HG03558 (cell line): ENCODE results near the gene OR12D3.
"Not testable (repeated sequence)": the region's sequence is repeated elsewhere in the genome, so short reads cannot be mapped to it uniquely, and the experiment has no call there.

Source experiments
- ATAC-seq: cut with Tn5 transposase; IDR thresholded peaks from one replicate; pipeline ENCODE4 v1.9.1; 2021; ENCODE audit warnings: moderate number of reproducible peaks; ENCODE audit not compliant: unreplicated experiment; ENCODE audit errors: extremely low read depth

OR12D3 gene, protein sequence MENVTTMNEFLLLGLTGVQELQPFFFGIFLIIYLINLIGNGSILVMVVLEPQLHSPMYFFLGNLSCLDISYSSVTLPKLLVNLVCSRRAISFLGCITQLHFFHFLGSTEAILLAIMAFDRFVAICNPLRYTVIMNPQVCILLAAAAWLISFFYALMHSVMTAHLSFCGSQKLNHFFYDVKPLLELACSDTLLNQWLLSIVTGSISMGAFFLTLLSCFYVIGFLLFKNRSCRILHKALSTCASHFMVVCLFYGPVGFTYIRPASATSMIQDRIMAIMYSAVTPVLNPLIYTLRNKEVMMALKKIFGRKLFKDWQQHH

DNA sequence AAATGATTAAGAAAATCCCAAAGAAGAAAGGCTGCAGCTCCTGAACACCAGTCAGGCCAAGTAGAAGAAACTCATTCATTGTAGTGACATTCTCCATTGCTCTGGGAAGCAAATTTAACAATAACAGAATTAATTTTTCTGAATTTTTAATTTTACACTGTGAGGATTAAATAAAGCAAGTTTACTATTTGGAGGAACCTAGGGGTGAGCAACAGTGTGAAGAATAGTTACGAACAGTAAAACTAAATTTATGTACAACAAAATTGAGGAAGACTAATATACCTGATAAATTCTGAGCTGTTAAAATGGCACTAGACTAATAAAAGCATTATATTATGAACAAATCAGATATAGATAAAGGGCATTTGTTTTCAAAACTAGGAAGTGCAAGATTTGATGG lies at the start of gene OR12D3:
TSS of gene OR12D3 (minus strand) at position 101 of the 400 bp plus-strand sequence. CDS start at position 97, 4 bp downstream.
- ATAC-seq = no peak

DNA sequence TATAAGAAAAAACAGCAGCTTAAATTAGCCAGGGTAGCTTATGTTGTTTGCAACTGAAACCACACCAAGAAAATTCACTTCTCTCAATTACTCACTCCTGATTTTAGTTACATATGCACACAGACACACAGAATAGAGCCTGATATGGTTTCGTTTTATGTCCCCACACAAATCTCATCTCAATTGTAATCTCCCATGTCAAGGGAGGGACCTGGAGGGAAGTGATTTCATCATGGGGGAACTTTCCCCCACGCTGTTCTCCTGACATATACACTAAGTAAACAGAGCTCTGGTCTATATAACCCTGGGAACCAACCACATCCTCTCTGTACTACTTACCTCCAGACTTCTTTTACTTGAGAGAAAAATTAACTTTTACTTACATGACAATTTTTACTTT lies 49.5 kb upstream of the OR12D3 start:
- no peak for ATAC-seq

DNA sequence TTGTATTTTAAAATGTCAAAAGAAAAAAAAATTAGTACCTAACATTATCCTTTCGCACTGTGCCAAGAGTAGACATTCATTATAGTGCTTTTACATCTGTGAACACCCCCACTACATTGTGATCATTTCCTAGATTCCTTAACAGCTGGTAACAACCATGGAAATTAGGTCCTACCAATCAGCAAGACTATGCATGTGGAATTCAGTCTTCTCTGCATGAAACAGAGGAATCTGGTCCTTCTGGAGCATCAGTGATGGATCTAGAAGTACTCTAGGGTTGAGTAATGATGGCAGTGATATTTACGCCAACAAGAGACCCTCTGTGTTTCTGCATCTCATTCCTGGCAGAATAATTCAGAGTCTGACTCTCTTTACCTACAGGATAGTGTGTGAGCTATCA lies 49.1 kb upstream of the OR12D3 start:
- no peak for ATAC-seq

DNA sequence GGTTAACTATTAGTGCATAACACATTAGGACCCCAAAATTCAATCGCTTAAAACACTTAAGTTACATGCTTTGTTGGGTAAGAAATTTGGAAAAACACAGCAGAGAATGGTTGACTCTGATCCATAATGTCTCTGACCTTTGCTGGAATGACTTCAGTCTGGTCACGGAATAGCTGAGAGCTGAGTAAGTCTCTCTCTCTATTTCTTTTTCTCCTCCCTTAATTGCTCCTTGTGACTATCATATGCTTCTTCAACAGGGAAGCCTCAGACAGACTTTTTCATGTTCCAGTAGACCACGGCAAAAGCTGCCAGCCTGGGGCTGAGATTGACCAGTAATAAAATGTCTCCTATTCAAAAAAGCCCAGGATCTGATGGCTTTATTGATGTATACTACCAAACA lies 44.4 kb upstream of the OR12D3 start:
- no peak for ATAC-seq

DNA sequence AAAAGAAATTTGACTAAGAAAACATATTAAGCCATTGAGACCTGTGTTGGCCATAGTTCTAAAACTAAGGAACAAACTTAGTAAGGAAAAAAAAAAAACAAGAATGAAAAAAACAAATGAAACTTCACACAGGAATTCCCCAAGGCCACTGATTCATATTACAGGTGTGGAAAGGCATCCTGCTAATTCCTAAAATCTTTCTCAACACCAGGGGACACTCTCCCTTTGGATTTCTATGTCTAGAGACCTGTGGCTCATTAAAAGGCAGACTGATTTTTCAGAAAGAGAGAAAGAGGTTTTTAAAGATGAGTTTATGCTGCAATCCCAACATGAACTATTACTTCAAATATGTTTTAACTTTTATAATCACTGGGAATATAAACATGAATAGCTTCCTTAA lies 39.5 kb upstream of the OR12D3 start, which contains the start of gene OR12D1:
TSS of gene OR12D1 (plus strand) at position 341 of the 400 bp plus-strand sequence.
- no peak for ATAC-seq

DNA sequence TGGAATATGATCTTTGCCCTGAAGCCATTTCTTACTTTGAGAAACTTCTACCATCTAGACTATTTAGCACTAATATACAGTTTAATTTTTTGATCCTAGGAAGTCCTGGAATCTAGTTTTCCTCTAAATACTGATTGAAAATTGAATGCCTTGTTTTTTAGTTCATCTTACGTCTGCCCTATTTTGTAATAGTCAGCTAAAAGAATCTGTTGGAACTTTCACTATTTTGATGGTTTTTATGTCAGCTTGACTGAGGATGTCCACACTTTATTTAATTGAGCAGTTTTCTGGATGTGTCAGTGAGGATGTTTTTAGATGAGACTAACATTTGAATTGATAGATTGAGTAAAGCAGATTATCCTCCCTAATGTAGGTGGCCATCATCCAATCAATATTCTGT lies 28.7 kb upstream of the OR12D3 start:
- no peak for ATAC-seq

DNA sequence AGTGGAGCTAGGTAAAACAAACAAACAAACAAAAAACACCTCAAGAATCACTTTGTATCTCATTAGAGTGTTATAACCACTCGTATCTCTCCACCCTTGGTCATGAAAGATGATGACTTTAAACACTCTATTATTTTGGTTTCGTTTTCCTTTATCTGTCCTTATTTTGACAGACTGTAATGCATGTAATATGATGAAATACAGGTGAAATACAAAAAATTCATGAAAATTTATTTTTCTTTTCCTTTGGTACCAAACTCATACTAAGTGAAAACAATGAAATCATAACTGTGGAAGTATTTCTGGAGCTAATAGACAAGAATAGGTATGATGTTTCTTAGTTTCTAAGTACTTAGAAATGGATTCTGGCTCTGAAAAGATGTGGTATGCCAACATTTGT lies 24.4 kb upstream of the OR12D3 start:
- ATAC-seq = no peak

DNA sequence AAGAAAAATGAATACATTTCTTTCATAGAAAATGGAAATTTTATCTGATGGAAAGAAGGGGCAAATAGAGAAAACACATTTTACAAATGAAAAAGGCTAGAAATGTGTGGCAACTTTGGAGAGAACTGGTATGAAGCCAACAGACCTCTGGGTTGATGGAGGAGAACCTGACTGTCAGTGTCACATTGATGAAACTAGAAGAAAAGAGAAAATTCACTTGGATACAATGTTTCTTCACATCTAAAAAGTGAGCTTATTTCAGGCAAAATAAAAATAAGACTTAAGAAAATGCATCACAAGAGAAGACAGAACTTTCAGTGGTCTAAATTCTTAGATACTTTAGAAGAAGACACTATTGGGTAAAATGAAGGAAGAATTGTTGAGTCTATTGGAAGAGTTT lies 20.2 kb upstream of the OR12D3 start, which contains the start of gene OR12D2:
TSS of gene OR12D2 (plus strand) at position 301 of the 400 bp plus-strand sequence. CDS start 1,069 bp downstream, outside the sequence.
- no peak for ATAC-seq

DNA sequence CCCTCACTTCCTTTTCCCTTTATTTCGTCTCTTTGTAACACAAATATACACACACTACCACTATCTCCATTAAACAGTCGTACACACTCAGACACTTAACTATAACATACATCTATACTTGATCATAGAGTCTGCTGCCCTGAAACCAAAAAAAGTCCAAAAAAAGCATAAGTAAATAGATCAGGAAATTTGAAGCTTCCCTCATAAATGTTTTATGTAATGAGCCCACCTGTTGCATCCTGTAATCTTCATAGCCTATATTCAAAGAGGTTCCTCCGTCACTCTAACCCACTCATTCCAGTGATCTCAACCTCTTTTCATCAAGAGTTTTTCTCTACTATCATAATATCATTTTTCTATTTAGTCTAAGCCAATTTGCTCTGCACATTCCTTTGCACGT lies 13.4 kb upstream of the OR12D3 start:
- no peak for ATAC-seq

DNA sequence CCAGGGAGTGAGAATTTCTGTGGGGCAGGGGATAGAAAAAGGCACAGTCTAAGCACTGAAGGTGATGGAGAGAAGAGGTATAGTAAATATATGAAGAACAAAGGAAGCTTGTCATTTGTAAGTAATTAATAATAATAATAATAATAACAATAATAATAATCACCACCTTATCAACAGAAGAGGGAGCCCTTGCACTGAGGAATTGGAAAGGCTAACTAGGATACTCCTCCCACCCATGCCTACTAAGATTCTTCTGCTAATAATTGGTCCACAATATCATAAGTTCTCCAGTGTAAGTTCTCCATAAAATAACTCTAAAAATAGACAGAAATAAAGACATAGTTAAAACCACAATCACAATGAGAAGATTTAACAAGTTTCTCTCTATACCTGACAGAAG lies 912 bp upstream of the OR12D3 start:
- ATAC-seq = no peak

DNA sequence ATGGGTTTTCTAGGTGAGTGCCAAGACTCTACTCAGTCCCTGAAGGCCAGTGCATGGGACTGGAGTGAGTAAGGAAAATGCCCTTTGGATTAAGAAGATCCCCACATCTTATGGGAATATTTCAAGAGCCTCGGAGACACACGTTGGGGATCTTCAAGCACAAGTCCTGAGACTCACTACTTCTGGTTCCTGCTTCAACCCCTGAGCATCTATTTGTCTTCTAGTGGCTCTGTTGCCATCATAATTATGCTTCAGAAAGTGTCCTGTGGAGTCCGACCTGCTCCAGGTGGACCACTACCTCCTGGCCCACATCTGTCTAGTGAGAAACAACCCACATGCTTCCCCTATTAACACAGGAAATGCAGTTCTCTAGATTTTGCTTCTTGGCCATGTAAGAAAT lies 6.3 kb downstream of the OR12D3 start, which contains the start of gene OR5V1:
TSS of gene OR5V1 (minus strand) at position 101 of the 400 bp plus-strand sequence. CDS start 12,670 bp downstream, outside the sequence.
- no peak for ATAC-seq

DNA sequence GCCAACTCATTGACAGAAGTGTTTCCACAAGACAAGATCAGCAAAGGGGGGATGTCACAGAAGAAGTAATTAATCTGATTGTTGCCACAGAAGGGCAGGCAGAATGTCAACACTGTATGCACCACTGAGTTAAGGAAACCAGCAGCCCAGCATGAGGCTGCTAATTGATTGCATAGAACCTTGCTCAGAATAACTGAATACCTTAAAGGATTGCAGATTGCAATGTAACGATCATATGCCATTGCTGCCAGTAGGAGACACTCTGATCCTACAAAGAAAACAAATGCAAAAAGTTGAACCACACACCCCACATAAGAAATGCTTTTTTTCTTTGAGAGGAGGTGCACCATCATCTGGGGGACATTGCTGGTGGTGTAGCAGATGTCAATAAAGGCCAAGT lies 19.5 kb downstream of the OR12D3 start:
- ATAC-seq = no peak

DNA sequence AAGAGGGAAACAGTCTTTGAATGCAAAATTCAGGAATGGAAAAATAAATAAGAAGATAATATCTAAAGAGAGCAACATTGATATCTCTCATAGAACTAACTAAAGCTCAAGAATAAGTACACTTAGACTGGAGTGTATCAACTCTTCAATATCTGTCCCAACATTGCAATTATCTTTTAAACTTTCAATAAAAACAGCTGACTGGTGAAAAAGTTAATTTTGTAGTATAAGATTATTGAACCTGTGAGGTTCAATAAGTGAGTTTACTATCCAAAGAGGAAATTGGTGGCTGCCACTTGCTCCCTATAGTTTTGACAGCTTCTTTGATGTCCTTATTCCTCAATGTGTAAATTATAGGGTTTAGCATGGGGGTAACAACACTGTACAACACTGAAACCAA lies 20.1 kb downstream of the OR12D3 start:
- ATAC-seq = no peak

DNA sequence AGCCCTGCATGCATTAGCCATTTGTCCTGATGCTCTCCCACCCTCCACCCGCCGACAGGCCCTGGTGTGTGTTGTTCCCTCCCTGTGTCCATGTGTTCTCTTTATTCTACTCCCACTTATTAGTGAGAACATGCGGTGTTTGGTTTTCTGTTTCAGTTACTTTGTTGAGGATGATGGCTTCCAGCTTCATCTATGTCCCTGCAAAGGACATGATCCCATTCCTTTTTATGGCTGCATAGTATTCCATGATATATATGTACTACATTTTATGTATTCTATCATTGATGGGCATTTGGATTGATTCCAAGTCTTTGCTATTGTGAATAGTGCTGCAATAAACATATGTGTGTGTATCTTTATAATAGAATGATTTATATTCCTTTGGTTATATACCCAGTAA lies 25.7 kb downstream of the OR12D3 start:
- ATAC-seq = not testable (repeated sequence)

DNA sequence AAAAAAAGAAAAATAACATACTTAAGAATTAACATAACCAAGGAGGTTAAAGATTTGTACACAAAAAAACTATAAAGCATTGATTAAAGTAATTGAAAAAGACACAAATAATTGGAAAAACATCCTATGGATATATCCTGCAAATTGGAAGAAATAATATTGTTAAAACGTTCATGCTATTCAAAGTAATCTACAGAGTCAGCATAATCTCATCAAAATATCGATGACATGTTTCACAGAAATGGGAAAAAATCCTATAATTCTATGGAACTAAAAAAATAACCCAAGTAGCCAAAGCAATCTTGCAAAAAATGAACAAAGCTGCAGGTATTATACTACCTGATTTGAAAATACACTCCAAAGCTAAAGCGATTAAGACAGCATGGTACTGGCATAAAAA lies 29.7 kb downstream of the OR12D3 start:
- ATAC-seq = no peak

DNA sequence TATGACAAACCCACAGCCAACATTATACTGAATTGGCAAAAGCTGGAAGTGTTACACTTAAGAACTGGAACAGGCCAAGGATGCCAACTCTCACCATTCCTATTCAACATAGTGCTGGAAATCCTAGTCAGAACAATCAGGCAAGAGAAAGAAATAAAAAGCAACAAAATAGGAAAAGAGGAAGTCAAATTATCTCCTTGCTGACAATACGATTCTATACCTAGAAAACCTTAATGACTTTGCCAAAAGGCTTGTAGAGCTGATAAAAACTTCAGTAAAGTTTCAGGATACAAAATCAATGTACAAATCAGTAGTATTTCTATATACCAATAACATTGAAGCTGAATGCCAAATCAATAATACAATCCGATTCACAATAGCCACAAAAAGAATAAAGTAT lies 38.8 kb downstream of the OR12D3 start:
- no peak for ATAC-seq

DNA sequence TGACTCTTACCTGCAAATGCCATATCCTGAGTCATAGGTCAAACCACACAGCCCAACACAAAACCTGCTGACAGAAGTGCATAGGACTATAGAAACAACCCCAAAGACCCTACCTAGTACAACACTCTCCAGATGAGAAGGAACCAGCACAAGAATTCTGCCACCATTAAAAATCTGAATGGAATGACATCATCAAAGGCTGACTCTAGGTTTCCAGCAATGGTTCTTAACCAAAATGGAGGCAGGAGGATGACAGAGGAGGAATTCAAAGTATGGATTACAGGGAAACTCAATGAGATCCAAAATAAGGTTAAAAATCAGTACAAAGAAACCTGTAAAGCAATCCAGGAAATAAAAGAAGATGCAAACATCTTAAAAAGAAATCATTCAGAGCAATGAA lies 42.4 kb downstream of the OR12D3 start:
- no peak for ATAC-seq

DNA sequence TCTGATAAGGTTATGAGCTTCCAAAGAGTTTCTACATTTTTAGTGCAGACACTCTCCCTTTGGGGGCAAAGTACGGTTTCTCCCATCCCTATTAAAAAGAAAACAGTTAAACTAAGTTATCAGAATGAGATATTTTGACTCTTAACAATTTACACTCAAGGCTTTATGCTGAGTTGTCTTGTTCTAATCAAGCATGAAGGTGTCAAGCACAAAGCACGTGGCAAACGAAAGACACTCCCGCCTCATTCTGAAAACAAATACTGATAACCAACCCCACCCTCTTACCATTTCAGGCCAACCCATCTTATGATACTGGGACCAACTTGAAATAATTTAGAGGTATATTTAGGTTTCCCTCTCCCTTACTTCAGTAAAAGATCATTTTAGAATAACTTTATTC lies 49.3 kb downstream of the OR12D3 start:
- no peak for ATAC-seq
